Stimulated activated memory B cell treated with anti-CD40 and anti-IgM and Interleukin-4, amounts not matched to agents 10 μg/mL and 1 μg/mL and 100 μg/mL, for 72 hours (primary cell): ENCODE measurements around the gene TRABD2B.

Experiments used
- ATAC-seq: fragments of 150-1000 bp; cut with Tn5 transposase; 2 replicates; pipeline ENCODE4 v1.10.0; 2021
- H3K27ac Mint-ChIP-seq: one replicate; pipeline ENCODE4 v1.8.0; 2022; ENCODE audit warnings: mild to moderate bottlenecking, mixed read lengths
- H3K27me3 Mint-ChIP-seq: one replicate; pipeline ENCODE4 v1.8.0; 2022; ENCODE audit warnings: mixed read lengths
- H3K36me3 Mint-ChIP-seq: one replicate; pipeline ENCODE4 v1.8.0; 2022; ENCODE audit warnings: mixed read lengths
- H3K4me1 Mint-ChIP-seq: one replicate; pipeline ENCODE4 v1.8.0; 2022; ENCODE audit warnings: mixed read lengths
- H3K4me3 Mint-ChIP-seq: one replicate; pipeline ENCODE4 v1.8.0; 2022; ENCODE audit warnings: mild to moderate bottlenecking, moderate library complexity, mixed read lengths
- H3K9me3 Mint-ChIP-seq: one replicate; pipeline ENCODE4 v1.8.0; 2022; ENCODE audit warnings: mixed read lengths

TRABD2B gene

DNA sequence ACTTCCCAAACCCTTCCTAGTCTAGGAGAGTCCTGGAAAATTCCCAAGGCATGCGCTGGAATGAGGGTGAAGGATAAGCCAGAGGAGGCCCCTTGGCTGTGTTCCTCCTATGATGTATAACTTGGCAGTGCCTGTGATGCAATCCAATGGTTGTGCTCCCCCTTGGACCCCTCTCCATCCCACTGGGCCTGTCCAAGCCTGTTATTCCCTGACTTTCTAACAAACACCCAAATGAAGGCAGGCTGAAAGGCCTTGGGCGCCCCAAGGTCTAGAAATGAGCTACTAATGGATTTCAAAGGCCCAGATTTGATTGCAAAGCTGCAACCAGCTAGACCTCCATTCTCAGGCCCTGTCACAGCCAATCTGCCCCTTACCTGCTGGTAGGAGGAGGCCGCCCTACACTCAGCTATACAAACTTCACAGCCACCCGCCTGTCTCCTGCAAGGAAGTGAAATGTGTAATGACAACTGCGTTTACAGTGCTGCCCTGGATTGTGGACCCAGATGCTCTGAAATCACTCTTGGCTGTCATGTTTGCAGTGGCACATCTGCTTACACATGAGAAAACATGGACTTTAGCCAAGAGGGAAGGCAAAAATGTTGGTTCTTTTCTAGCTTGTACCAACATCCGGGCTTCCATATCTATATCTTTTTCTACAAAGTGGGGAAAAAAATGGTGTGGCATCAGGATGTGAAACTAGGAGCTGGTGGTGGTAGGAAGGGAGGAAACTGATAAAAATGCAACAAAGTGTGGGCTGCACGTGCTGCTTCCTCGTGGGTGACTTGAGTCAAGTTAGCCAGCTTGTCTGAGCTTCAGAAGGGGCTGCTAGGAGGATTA lies 130.4 kb downstream of the TRABD2B start:
- Mint-ChIP-seq H3K4me1 (no peaks in the 10 kb centered on the region), H3K4me3 (no peak overlapping the region), H3K9me3 (no peaks in the 10 kb centered on the region), H3K27ac (no peak overlapping the region), H3K36me3 (no peaks in the 10 kb centered on the region), H3K27me3 (no peaks in the 10 kb centered on the region)
- ATAC-seq, result no peak

- Mint-ChIP-seq H3K36me3 (no peaks in the 10 kb centered on the region), H3K9me3 (no peaks in the 10 kb centered on the region), H3K4me3 (no peak overlapping the region), H3K4me1 (no peaks in the 10 kb centered on the region), H3K27ac (no peak overlapping the region), H3K27me3 (no peaks in the 10 kb centered on the region)
- no peak for ATAC-seq
These were observed 131.2 kb downstream of the TRABD2B start for GRCh38 chr1:47865881-47866535.

DNA sequence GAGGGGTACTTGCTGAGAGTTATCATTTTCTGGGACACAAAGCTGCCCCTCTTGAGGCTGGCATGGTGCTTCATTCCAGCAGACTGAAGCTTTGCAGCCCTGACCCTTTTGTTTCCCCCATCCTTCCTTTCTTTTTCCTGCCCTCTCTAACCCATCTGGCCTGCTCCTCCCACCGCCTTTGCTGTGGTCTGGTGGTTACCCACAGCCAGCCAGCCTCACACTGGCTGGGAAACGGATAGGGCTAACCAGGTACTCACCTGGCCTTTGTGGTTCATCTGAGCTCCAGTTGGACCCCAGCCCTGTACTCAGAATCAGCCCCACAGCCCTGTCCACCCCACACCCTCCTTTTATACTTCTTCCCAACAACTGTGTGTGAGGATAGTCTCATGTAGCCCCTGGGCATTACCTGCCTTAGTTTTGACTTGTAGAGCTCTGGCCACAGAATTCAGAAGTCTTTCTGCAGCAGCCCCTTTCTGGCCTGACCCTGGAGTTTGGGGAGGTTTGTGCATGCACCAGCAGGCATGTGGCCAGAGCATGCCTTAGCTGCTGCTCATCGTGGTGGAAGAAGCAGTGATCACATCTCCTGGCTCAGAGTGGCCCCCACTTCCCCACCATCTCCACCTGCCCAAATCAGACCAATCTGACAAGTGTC lies 138.0 kb downstream of the TRABD2B start:
- Mint-ChIP-seq H3K4me1 (no peaks in the 10 kb centered on the region), H3K4me3 (no peak overlapping the region), H3K9me3 (no peaks in the 10 kb centered on the region), H3K27ac (no peak overlapping the region), H3K36me3 (no peaks in the 10 kb centered on the region), H3K27me3 (peaks cover 19% of the 10 kb centered on the region)
- ATAC-seq, result peak; percentile 10

- ATAC-seq, result no peak
- H3K4me3 Mint-ChIP-seq, result no peak overlapping the region
- H3K27me3 Mint-ChIP-seq, result peaks cover 19% of the 10 kb centered on the region
- H3K36me3 Mint-ChIP-seq, result no peaks in the 10 kb centered on the region
- H3K27ac Mint-ChIP-seq, result no peak overlapping the region
- H3K4me1 Mint-ChIP-seq, result no peaks in the 10 kb centered on the region
- H3K9me3 Mint-ChIP-seq, result no peaks in the 10 kb centered on the region
These were observed 140.2 kb downstream of the TRABD2B start for GRCh38 chr1:47856996-47857395.

- Mint-ChIP-seq H3K9me3 (no peaks in the 10 kb centered on the region), H3K4me1 (no peaks in the 10 kb centered on the region), H3K36me3 (no peaks in the 10 kb centered on the region), H3K27ac (no peak overlapping the region), H3K4me3 (no peak overlapping the region), H3K27me3 (peaks cover 16% of the 10 kb centered on the region)
- ATAC-seq, result no peak
These were observed 142.0 kb downstream of the TRABD2B start for GRCh38 chr1:47855230-47855629.

GRCh38 chr1:47854552-47855144 lies 142.5 kb downstream of the TRABD2B start:
- Mint-ChIP-seq H3K4me3 (no peak overlapping the region), H3K27me3 (peaks cover 10% of the 10 kb centered on the region), H3K36me3 (no peaks in the 10 kb centered on the region), H3K27ac (no peak overlapping the region), H3K9me3 (no peaks in the 10 kb centered on the region), H3K4me1 (no peaks in the 10 kb centered on the region)
- ATAC-seq, result no peak

GRCh38 chr1:47853852-47854251 lies 143.3 kb downstream of the TRABD2B start:
- Mint-ChIP-seq H3K27me3 (peaks cover 2% of the 10 kb centered on the region), H3K4me1 (no peaks in the 10 kb centered on the region), H3K27ac (no peak overlapping the region), H3K4me3 (no peak overlapping the region), H3K36me3 (no peaks in the 10 kb centered on the region), H3K9me3 (no peaks in the 10 kb centered on the region)
- ATAC-seq, result no peak

GRCh38 chr1:47853059-47853458 lies 144.1 kb downstream of the TRABD2B start:
- no peak for ATAC-seq
- Mint-ChIP-seq H3K4me3 (no peak overlapping the region), H3K4me1 (no peaks in the 10 kb centered on the region), H3K9me3 (no peaks in the 10 kb centered on the region), H3K27me3 (no peaks in the 10 kb centered on the region), H3K36me3 (no peaks in the 10 kb centered on the region), H3K27ac (no peak overlapping the region)

DNA sequence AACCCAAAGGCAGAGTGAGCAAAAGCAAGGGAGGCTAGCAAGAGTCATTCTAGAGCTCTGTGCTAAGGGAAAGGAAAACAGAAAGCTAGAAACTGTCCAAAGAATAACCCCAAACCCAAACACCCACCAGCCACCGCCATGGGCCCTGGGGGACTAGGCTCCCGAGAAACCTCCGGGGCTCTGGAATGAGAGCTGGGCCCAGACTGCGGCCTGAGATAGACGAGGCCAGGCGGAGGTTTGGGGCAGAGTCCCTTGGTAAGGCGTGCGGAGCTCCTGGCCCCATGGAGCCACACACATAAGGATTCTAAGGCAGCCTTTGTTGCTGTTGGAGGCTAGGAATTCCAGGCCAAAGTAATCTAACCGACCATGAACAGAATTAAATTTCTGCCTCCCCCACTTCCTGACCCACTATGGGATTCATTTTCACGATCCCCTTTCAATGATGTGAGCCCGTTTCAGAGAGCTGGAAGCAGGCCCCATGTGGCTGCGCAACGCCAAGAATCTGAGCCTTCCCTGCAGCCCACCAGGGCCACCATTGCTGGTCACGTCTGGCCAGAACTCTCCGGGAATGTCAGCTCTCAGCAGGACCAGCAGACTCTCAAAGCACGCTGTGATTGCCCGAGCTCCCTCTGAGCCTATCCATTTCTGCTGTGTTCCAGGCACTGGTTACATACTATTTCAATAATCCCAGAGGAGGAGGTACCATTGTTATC lies 145.0 kb downstream of the TRABD2B start:
- Mint-ChIP-seq H3K9me3 (no peaks in the 10 kb centered on the region), H3K4me1 (no peaks in the 10 kb centered on the region), H3K4me3 (no peak overlapping the region), H3K27ac (no peak overlapping the region), H3K27me3 (no peaks in the 10 kb centered on the region), H3K36me3 (no peaks in the 10 kb centered on the region)
- ATAC-seq, result no peak

DNA sequence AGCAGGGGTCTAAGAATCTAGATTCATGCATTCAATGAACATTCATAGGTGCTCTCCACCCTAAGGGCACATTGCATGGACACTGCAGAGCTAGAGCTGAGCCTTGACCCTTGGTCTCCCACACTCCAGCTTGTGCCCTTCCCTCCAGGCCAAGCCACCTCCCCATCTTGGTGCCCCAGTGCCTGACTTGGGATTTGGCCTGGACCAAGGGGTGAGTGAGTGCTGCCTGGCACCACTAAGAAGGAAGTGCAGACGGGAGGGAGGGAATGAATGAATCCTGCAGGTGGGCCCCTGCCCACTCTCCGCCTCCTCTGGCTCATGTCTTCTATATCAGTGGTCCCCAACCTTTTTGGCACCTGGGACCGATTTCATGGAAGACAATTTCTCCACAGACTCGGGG lies 146.7 kb downstream of the TRABD2B start:
- H3K36me3 Mint-ChIP-seq, result no peaks in the 10 kb centered on the region
- no peak overlapping the region for H3K4me3 Mint-ChIP-seq
- no peak overlapping the region for H3K27ac Mint-ChIP-seq
- H3K4me1 Mint-ChIP-seq, result no peaks in the 10 kb centered on the region
- no peaks in the 10 kb centered on the region for H3K9me3 Mint-ChIP-seq
- ATAC-seq, result peak; percentile 16
- H3K27me3 Mint-ChIP-seq, result no peaks in the 10 kb centered on the region

DNA sequence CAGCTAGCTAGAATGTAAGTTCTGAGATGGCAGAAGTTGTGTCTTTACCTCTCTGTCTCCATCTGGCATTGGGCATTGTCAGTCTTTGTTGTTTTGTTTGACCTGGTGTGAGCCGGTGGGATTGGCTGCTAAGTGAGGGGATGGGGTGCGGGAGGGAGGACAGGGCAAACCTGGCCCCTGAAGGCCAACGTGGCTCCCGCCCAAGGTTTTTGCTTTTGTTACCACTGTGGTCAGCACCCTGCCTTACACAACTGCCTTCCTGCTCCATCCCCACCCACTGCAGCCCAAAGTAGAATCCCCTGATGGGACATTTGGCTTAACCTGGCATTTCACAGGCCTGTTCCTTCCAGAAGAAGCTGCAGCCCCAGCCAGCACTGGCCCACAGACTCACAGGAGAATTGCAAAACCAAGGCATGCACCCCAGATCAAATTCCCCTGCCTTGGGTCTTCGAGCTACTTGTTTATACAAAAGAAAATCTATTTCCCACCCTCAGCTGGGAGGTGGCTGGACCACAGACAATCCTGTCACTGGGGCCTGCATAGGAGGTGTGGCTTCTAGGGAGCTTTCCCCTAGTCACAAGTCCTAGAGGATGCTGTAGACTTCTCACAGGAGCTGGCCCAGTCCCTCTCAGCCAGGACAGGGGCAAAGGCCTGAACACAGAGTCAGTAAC lies 147.5 kb downstream of the TRABD2B start:
- Mint-ChIP-seq H3K4me3 (no peak overlapping the region), H3K27ac (no peak overlapping the region), H3K4me1 (no peaks in the 10 kb centered on the region), H3K36me3 (no peaks in the 10 kb centered on the region), H3K27me3 (peaks cover 4% of the 10 kb centered on the region), H3K9me3 (no peaks in the 10 kb centered on the region)
- ATAC-seq, result no peak

GRCh38 chr1:47849005-47849521 lies 148.1 kb downstream of the TRABD2B start:
- Mint-ChIP-seq H3K27me3 (peaks cover 11% of the 10 kb centered on the region), H3K4me3 (no peak overlapping the region), H3K27ac (no peak overlapping the region), H3K9me3 (no peaks in the 10 kb centered on the region), H3K36me3 (no peaks in the 10 kb centered on the region), H3K4me1 (no peaks in the 10 kb centered on the region)
- no peak for ATAC-seq

- H3K27me3 Mint-ChIP-seq, result peaks cover 20% of the 10 kb centered on the region
- no peaks in the 10 kb centered on the region for H3K36me3 Mint-ChIP-seq
- H3K4me1 Mint-ChIP-seq, result no peaks in the 10 kb centered on the region
- no peak for ATAC-seq
- H3K27ac Mint-ChIP-seq, result no peak overlapping the region
- H3K4me3 Mint-ChIP-seq, result no peak overlapping the region
- H3K9me3 Mint-ChIP-seq, result no peaks in the 10 kb centered on the region
These were observed 149.4 kb downstream of the TRABD2B start for GRCh38 chr1:47847763-47848162.

- Mint-ChIP-seq H3K27ac (no peak overlapping the region), H3K27me3 (peaks cover 26% of the 10 kb centered on the region), H3K9me3 (no peaks in the 10 kb centered on the region), H3K4me1 (no peaks in the 10 kb centered on the region), H3K36me3 (no peaks in the 10 kb centered on the region), H3K4me3 (no peak overlapping the region)
- no peak for ATAC-seq
These were observed 152.6 kb downstream of the TRABD2B start for GRCh38 chr1:47844558-47844955.
